Measurements from ENCODE around the gene CTCF.

DNA sequence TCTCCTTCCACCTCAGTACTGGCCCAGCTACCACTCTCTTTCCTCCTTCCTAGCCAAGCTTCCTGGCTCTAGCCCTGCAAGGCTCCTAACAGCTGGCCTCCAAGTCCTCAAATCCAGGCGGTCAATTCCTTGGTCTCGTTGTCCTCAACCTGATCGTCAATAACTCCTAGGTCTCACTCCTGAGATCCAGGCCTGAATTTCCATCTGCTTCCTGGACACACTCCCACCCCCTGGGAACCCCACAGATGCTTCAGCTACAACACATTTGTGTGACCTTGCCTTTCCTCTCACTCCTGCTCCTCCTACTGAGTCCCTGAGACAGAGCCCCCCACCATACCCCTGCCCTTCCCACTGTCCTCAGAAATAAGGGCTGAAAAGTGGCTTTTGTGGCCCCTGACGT lies 101.9 kb downstream of the CTCF start:
- TF ChIP-seq, protein P1, sequence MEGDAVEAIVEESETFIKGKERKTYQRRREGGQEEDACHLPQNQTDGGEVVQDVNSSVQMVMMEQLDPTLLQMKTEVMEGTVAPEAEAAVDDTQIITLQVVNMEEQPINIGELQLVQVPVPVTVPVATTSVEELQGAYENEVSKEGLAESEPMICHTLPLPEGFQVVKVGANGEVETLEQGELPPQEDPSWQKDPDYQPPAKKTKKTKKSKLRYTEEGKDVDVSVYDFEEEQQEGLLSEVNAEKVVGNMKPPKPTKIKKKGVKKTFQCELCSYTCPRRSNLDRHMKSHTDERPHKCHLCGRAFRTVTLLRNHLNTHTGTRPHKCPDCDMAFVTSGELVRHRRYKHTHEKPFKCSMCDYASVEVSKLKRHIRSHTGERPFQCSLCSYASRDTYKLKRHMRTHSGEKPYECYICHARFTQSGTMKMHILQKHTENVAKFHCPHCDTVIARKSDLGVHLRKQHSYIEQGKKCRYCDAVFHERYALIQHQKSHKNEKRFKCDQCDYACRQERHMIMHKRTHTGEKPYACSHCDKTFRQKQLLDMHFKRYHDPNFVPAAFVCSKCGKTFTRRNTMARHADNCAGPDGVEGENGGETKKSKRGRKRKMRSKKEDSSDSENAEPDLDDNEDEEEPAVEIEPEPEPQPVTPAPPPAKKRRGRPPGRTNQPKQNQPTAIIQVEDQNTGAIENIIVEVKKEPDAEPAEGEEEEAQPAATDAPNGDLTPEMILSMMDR (conservative IDR thresholded peaks at IDR 0.05; ENCODE audit: low read depth in 2 of 2) = no peak
- no peak for TF ChIP-seq EZH2 (IDR thresholded peaks at IDR 0.05; ENCODE audit: low read depth, unreplicated experiment)
- no peak for TF ChIP-seq JUNB (IDR thresholded peaks at IDR 0.05; ENCODE audit: unreplicated experiment)
- no peak for TF ChIP-seq POLR2AphosphoS5 (IDR thresholded peaks at IDR 0.05; ENCODE audit: low read depth)
- TF ChIP-seq, protein P2, sequence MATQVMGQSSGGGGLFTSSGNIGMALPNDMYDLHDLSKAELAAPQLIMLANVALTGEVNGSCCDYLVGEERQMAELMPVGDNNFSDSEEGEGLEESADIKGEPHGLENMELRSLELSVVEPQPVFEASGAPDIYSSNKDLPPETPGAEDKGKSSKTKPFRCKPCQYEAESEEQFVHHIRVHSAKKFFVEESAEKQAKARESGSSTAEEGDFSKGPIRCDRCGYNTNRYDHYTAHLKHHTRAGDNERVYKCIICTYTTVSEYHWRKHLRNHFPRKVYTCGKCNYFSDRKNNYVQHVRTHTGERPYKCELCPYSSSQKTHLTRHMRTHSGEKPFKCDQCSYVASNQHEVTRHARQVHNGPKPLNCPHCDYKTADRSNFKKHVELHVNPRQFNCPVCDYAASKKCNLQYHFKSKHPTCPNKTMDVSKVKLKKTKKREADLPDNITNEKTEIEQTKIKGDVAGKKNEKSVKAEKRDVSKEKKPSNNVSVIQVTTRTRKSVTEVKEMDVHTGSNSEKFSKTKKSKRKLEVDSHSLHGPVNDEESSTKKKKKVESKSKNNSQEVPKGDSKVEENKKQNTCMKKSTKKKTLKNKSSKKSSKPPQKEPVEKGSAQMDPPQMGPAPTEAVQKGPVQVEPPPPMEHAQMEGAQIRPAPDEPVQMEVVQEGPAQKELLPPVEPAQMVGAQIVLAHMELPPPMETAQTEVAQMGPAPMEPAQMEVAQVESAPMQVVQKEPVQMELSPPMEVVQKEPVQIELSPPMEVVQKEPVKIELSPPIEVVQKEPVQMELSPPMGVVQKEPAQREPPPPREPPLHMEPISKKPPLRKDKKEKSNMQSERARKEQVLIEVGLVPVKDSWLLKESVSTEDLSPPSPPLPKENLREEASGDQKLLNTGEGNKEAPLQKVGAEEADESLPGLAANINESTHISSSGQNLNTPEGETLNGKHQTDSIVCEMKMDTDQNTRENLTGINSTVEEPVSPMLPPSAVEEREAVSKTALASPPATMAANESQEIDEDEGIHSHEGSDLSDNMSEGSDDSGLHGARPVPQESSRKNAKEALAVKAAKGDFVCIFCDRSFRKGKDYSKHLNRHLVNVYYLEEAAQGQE (IDR thresholded peaks at IDR 0.05; ENCODE audit: unreplicated experiment) = no peak
- TF ChIP-seq EZH2phosphoT487 (IDR thresholded peaks at IDR 0.05; ENCODE audit: unreplicated experiment) = no peak
- TF ChIP-seq, protein P3, sequence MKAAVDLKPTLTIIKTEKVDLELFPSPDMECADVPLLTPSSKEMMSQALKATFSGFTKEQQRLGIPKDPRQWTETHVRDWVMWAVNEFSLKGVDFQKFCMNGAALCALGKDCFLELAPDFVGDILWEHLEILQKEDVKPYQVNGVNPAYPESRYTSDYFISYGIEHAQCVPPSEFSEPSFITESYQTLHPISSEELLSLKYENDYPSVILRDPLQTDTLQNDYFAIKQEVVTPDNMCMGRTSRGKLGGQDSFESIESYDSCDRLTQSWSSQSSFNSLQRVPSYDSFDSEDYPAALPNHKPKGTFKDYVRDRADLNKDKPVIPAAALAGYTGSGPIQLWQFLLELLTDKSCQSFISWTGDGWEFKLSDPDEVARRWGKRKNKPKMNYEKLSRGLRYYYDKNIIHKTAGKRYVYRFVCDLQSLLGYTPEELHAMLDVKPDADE (IDR thresholded peaks at IDR 0.05) = no peak
